ENCODE results near the gene GSTM1. TPM values are rescaled to one million over a fixed set of nuclear protein-coding genes. Genes with fewer than 3 reads are reported as not detected.
A peak's percentile ranks its signal among the peaks of the same experiment; 100 is the strongest.

The GSTM1 gene
- total RNA-seq, 4 donors from 2014 or later, result 18.1 TPM; not detected in 3

- TF ChIP-seq, protein P1, sequence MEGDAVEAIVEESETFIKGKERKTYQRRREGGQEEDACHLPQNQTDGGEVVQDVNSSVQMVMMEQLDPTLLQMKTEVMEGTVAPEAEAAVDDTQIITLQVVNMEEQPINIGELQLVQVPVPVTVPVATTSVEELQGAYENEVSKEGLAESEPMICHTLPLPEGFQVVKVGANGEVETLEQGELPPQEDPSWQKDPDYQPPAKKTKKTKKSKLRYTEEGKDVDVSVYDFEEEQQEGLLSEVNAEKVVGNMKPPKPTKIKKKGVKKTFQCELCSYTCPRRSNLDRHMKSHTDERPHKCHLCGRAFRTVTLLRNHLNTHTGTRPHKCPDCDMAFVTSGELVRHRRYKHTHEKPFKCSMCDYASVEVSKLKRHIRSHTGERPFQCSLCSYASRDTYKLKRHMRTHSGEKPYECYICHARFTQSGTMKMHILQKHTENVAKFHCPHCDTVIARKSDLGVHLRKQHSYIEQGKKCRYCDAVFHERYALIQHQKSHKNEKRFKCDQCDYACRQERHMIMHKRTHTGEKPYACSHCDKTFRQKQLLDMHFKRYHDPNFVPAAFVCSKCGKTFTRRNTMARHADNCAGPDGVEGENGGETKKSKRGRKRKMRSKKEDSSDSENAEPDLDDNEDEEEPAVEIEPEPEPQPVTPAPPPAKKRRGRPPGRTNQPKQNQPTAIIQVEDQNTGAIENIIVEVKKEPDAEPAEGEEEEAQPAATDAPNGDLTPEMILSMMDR (IDR thresholded peaks at IDR 0.05), result no peak
- intact Hi-C loops (cut with DNase I; ENCODE audit: low total_unique reads) (no loop called here), in situ Hi-C loops (cut with MboI; ENCODE audit: low pct_ligation_motif_present in 1 of 4, low pct_unique_long_range_greater_than_20kb in 1 of 4, low sequenced_read_pairs in 3 of 4) (no loop called here)
- Histone ChIP-seq H3K27ac (no peak overlapping the region), H3K4me1 (no peaks in the 10 kb centered on the region), H3K36me3 (no peaks in the 10 kb centered on the region), H3K4me3 (no peak overlapping the region), H3K9me3 (no peaks in the 10 kb centered on the region), H3K27me3 (no peaks in the 10 kb centered on the region)
- no peak for DNase-seq
- 70 to 86% methylated on average over 2 to 3 of the region's 3 CpGs for WGBS, 2 donors (ENCODE audit: low coverage in 1 of 2)
Observed at GRCh38 chr1:109716570-109717090, 29.0 kb downstream of the GSTM1 start.

DNA sequence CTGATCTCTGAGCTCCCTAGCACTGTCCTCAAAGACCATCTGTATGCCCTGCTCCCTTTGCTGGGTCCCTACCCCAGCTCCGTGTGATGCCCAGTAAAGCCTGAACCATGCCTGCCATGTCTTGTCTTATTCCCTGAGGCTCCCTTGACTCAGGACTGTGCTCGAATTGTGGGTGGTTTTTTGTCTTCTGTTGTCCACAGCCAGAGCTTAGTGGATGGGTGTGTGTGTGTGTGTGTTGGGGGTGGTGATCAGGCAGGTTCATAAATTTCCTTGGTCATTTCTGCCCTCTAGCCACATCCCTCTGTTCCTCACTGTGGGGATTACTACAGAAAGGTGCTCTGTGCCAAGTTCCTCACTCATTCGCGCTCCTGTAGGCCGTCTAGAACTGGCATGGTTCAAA is 30.1 kb downstream of the GSTM1 start:
- Histone ChIP-seq H3K9me3 (no peaks in the 10 kb centered on the region), H3K27me3 (no peaks in the 10 kb centered on the region), H3K4me3 (no peak overlapping the region), H3K27ac (no peak overlapping the region), H3K36me3 (no peaks in the 10 kb centered on the region), H3K4me1 (no peaks in the 10 kb centered on the region)
- intact Hi-C loops (cut with DNase I; ENCODE audit: low total_unique reads) (no loop called here), in situ Hi-C loops (cut with MboI; ENCODE audit: low pct_ligation_motif_present in 1 of 4, low pct_unique_long_range_greater_than_20kb in 1 of 4, low sequenced_read_pairs in 3 of 4) (no loop called here)
- 76 to 89% methylated on average over 2 to 5 of the region's 5 CpGs for WGBS, 2 donors (ENCODE audit: low coverage in 1 of 2)
- DNase-seq, result no peak
- TF ChIP-seq EP300 (IDR thresholded peaks at IDR 0.05; ENCODE audit: low read depth) (no peak), POLR2AphosphoS5 (IDR thresholded peaks at IDR 0.05) (no peak), POLR2A (IDR thresholded peaks at IDR 0.05) (no peak)
- TF ChIP-seq, protein P1 (IDR thresholded peaks at IDR 0.05), result no peak

DNA sequence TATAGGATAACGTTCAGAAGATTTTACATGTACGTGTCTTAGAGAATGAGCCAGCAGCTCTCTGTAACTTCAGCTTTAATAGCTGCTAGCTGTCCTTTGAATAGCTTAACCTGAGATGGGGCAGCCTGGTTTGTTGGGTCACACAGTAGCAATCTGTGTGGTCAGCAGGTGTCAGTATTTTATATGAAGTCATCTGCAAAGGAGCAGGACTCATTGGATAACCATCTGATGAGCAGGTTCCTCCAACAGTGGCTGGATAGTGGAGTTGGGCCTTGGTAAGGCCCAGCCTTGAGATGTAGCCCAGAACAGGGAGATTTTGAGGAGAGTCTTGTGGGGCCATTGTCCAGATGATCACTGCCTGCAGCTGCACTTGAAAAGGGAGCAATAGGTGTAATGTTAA is 30.9 kb downstream of the GSTM1 start:
- Histone ChIP-seq H3K4me3 (no peak overlapping the region), H3K36me3 (no peaks in the 10 kb centered on the region), H3K4me1 (peaks cover 0 to 4% (median under 1%) of the 10 kb centered on the region in 4 donors), H3K27ac (no peak overlapping the region), H3K9me3 (no peaks in the 10 kb centered on the region), H3K27me3 (no peaks in the 10 kb centered on the region)
- in situ Hi-C loops (cut with MboI; ENCODE audit: low pct_ligation_motif_present in 1 of 4, low pct_unique_long_range_greater_than_20kb in 1 of 4, low sequenced_read_pairs in 3 of 4), result no loop called here
- intact Hi-C loops (cut with DNase I; ENCODE audit: low total_unique reads), result no loop called here
- 60 to 80% methylated on average over 1 to 2 of the region's 2 CpGs for WGBS, 2 donors (ENCODE audit: low coverage in 1 of 2)
- DNase-seq, result no peak
- TF ChIP-seq, protein P1 (IDR thresholded peaks at IDR 0.05), result peak in 4 of 5 experiments; percentile 18 to 44 (median 30)
- TF ChIP-seq POLR2AphosphoS5 (IDR thresholded peaks at IDR 0.05), result no peak

- TF ChIP-seq POLR2A (IDR thresholded peaks at IDR 0.05) (no peak), EP300 (IDR thresholded peaks at IDR 0.05; ENCODE audit: low read depth) (no peak), POLR2AphosphoS5 (IDR thresholded peaks at IDR 0.05) (no peak)
- TF ChIP-seq, protein P1 (IDR thresholded peaks at IDR 0.05), result no peak
- H3K4me1 ChIP-seq, result peaks cover 0 to 4% (median under 1%) of the 10 kb centered on the region in 4 donors
- no peak for DNase-seq
- intact Hi-C loops (cut with DNase I; ENCODE audit: low total_unique reads), result no loop called here
- H3K4me3 ChIP-seq, result no peak overlapping the region
- H3K36me3 ChIP-seq, result no peaks in the 10 kb centered on the region
- in situ Hi-C loops (cut with MboI; ENCODE audit: low pct_ligation_motif_present in 1 of 4, low pct_unique_long_range_greater_than_20kb in 1 of 4, low sequenced_read_pairs in 3 of 4), result no loop called here
- H3K27ac ChIP-seq, result no peak overlapping the region
- H3K9me3 ChIP-seq, result no peaks in the 10 kb centered on the region
- H3K27me3 ChIP-seq, result no peaks in the 10 kb centered on the region
- WGBS, 2 donors (ENCODE audit: low coverage in 1 of 2), result 65 to 68% methylated on average over 5 of the region's 5 CpGs
Observed at GRCh38 chr1:109719337-109719837, 31.8 kb downstream of the GSTM1 start.
